AG09319 (cell line): ENCODE results near the gene CCDC14.

Experiments used
- DNase-seq: peaks from one replicate; pipeline ENCODE4 v3.0.0-alpha.2; 2010; ENCODE audit warnings: low read depth; ENCODE audit errors: extremely low read depth
- TF ChIP-seq, protein P1 (sequence below): IDR thresholded peaks from 2 replicates; pipeline ENCODE4 v1.5.1; 2011; ENCODE audit warnings: low read depth, mild to moderate bottlenecking, inconsistent platforms, low read length, moderate library complexity

Gene CCDC14

DNA sequence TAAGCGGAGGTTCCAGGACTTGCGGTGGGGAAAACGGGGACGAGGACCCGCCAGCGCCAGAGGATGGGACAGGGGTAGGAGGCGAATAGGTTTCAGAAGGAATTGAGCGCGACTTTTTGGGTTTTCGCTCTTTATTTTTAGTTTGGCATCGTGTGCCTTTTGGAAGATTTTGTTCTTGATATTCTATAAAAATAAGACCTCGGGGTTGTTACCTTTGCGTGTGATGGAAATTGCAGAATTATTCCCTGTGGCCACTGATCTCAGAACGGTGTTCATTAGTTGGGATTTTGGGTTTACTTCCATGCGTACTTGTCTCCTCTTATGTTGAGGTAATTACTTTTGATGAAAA, 453 bp upstream of the CCDC14 start:
- no peak for DNase-seq
- TF ChIP-seq, protein P1, sequence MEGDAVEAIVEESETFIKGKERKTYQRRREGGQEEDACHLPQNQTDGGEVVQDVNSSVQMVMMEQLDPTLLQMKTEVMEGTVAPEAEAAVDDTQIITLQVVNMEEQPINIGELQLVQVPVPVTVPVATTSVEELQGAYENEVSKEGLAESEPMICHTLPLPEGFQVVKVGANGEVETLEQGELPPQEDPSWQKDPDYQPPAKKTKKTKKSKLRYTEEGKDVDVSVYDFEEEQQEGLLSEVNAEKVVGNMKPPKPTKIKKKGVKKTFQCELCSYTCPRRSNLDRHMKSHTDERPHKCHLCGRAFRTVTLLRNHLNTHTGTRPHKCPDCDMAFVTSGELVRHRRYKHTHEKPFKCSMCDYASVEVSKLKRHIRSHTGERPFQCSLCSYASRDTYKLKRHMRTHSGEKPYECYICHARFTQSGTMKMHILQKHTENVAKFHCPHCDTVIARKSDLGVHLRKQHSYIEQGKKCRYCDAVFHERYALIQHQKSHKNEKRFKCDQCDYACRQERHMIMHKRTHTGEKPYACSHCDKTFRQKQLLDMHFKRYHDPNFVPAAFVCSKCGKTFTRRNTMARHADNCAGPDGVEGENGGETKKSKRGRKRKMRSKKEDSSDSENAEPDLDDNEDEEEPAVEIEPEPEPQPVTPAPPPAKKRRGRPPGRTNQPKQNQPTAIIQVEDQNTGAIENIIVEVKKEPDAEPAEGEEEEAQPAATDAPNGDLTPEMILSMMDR: no peak

DNA sequence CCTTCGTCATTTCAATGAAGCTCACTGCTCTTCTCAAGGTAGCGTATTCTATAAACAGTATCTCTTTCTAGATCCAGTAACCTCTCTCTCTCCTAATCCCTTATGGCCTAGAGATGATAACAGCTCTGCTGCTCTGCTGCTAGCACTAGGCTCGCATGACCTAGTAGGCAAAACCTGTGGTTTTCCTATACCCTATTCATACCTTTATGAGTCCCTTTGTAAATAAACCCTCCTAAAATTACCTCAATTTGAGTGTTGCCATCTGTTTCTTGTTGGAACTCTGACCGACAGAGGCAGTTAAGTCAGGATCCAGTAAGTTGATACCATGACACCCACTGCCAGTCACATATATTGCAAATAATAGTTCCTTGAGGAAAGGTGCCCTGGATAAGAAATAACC, 7.3 kb downstream of the CCDC14 start:
- TF ChIP-seq, protein P1: no peak
- no peak for DNase-seq

DNA sequence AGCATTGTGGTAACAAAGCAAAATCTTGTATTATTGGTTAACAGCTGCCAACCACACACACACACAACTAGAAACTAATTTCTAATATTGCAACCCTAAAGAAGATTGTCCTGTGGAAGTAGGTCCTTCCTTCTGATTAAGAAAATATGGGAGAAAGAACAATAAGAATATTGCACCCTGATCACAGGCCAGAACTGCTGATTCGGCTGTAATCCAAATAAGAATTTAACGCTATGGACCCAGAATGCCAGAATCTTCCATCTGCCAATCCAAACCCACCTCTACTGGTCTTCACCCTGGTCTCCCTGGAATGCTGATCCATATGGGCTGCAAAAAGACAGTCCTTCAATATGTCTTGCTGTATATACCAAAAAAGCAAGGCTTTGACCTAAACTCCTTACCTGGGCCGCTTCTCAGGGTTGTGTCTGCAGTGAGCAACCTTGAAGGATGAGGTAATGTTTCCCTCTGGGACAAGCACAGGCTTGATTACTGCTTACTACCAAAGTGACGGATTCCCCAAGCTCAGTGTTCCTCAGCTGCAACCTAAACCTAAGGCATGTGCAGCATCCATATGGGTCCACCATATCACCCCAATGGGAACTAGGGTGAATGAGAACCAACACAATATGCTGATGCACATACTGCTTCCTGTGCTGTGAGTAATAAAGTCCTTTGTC, 8.0 kb downstream of the CCDC14 start:
- no peak for DNase-seq
- TF ChIP-seq, protein P1: no peak

DNA sequence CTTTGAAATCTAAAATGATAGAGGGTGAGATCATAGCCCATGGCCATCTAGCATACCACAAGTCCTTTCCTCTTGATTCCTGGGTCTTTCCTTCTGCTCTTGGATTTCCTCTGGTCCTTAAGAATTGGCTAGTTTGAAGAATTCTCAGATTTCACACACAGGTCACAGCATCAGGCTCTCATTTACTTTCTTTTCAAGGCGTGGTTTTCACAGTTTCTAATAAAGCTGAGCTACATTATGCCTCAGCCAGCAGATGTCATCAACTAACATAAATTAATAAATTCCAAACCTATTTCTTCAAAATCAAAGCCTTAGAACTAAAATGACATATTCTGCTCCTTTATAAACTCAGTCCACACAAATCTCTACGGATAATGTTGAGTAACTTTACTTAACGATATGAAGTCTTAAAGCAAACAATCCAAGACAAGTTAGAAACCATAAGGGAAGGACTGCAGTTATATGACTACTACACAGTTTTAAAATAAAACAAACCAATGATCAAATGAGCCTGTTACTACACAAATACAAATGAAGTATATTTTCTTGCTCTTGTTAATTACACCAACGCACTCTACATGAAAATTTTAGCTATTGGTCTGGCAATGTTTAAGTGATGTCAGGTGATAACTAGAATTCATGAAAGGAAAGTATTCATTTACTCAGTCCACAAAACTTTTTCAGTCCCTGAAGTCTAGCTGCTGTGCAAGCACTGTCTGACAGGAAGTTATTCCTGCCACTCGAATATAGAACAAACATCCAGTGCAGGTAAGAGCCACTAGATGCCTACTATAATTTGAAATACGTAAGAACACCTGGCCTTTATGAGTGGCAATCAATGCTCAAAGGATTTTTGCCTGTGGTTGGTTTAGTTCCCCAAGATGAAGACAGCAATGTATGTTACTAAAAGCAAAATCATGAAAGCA, 9.2 kb downstream of the CCDC14 start:
- no peak for DNase-seq
- TF ChIP-seq, protein P1: no peak

DNA sequence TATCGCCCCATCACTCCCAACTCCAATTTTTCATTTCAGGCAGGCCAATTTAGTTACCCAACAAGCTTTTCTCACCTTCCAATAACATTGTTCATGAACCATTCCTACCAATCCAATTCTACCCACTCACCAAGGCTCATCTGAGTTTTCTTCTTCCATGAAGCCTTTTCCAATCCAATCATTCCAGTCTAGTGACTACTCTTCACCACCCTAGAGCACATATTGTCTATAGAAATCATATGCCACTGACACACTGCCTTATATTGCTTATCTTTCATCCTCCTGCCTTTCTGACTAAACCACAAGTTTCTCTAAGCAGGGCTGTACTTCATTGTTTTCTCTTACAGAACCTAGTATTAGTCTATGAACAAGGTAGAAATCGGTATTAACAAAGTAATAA, 11.4 kb downstream of the CCDC14 start:
- TF ChIP-seq, protein P1: no peak
- no peak for DNase-seq

DNA sequence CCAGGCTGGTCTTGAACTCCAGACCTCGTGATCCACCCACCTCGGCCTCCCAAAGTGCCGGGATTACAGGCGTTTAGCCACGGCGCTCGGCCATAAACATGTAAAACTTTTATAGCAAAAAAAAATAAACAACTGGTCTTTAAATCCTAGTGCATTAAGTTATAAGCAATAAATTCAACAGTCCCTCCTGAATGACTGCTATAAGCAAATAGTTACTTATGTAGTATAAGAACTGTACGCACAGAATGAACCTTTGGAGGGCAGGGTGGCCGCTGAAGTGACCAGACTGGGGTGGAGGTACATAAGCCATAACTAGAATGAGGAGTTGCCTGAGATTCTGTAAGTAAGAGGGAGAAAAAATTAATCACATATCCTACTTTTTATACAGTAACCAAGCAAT, 12.6 kb downstream of the CCDC14 start:
- TF ChIP-seq, protein P1: no peak
- DNase-seq: no peak

DNA sequence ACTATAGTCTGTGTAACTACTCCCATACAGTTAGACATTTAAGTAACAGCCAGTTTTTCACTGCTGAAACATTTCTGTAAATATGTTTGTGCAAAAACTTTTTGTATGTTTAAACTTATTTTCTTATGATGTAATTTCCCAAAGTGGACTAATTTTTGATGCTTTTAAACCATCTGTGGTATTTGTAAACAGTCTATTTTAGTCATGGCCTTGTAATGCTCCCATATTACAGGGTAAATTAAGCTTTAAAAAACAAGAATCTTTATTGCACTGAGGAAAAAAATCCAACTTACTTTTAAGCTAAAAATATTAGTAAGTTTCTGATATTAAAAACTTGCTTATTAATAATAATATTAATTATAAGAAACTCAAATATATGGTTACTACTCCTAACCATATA, 13.5 kb downstream of the CCDC14 start:
- DNase-seq: no peak
- TF ChIP-seq, protein P1: no peak
